ENCODE results near the gene SCYGR1.
A peak's percentile ranks its signal among the peaks of the same experiment; 100 is the strongest.
"Not testable (repeated sequence)": the region's sequence is repeated elsewhere in the genome, so short reads cannot be mapped to it uniquely, and the experiment has no call there.

The SCYGR1 gene

GRCh38 chr2:227368574-227368973 is 19.2 kb downstream of the SCYGR1 start:
- peak; percentile 77 for DNase-seq

DNA sequence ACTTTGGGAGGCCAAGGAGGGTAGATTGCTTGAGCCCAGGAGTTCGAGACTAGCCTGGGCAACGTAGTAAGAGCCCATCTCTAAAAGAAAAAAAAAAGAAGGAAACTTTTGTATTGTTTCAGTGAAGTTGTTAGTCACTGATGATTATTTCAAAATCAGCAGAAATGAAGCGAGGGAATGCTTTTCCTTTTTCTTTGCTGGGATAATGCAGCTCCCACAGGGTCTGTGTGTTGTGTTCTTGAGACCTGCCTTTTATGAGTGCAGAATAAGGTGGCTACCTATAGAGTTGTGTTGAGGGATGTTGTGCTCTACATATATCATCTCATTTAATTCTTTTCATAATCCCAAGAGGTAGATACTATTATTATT is 20.3 kb downstream of the SCYGR1 start:
- no peak for DNase-seq

DNA sequence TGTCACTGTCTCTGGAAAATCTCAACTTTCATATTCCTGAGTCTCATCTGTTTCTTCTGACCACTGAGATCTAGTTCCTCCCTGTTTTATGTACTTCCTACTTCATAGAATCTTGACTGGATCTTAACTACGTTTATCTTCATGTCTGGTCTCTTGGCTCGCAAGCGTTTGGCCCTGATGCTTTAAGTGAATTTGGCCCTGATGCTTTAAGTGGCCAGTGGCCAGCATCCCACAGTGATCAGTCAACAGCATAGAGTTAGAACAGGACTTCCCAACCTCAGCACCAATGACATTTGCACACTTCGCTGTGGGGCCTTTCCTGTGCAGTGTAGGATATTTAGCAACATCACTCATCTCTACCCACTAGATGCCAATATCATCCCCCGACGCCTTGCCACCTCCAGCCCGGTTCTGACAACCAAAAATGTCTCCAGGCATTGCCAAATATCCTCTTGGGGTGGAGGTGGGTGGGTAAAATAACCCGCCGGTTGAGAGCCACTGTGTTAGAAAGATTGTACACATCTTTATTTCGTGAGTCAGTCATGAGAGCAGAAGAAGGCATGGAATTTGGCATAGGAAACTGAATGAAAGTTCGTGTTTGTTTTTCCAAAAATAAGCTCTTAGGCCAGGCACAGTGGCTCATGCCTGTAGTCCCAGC is 20.9 kb downstream of the SCYGR1 start:
- peak; percentile 42 for DNase-seq

- DNase-seq, result no peak
Measured at GRCh38 chr2:227365833-227366232, 21.9 kb downstream of the SCYGR1 start.

GRCh38 chr2:227364585-227365263 is 23.0 kb downstream of the SCYGR1 start:
- DNase-seq, result not testable (repeated sequence)

- peak; percentile 41 for DNase-seq
Measured at GRCh38 chr2:227363756-227364155, 24.0 kb downstream of the SCYGR1 start.

GRCh38 chr2:227360351-227360750 is 27.4 kb downstream of the SCYGR1 start:
- DNase-seq, result no peak

DNA sequence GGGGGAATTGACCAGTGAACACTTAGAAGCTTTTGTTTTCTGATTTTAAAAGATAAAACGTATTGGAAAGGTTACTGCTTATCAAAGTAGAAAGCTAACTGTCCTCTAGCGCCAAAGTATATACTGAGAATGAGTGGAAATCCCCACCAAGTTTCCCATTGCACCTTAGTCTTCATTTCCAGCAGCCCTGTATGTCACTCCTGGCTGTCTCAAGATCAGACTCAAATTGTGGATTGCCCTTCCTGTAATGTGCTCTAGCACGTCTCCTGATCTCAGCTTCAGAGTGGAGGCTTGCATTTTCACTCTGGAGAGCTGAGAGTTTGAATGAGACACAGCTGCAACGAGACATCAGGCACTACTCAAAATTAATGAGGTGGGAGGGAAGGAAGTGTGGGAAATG is 36.1 kb downstream of the SCYGR1 start:
- no peak for DNase-seq

DNA sequence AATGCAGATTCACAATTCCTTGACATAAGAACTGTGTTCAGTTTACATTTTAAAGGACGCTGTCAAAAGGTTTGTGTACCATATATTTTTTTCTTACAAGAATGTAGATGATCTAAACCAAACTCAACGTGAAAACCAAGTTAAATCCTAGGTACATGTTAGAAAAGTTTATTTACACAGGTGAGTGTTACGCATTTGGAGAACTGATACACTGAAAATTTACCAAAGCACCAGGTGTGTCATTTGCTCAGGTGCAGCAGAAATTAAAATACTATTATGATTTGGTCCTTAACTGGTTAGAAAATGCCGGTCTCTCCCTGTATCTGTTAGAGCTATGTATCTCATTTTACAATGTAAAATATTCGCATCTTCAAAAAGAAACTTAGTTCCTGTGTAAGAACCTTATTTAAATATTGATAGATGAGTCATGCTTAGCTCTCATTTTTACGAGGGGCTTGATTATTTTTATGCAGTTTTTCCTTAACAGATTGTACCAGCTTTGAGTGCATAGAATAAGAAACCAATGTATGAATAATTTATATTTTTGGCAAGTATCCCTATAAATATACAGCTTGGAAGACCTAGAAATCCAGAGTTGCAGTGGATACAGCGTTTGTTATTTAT is 37.6 kb downstream of the SCYGR1 start:
- DNase-seq, result no peak

GRCh38 chr2:227348324-227348723 is 39.4 kb downstream of the SCYGR1 start:
- no peak for DNase-seq

- no peak for DNase-seq
Measured at GRCh38 chr2:227347117-227347516, 40.6 kb downstream of the SCYGR1 start.

- DNase-seq, result no peak
Measured at GRCh38 chr2:227344231-227344630, 43.5 kb downstream of the SCYGR1 start.

DNA sequence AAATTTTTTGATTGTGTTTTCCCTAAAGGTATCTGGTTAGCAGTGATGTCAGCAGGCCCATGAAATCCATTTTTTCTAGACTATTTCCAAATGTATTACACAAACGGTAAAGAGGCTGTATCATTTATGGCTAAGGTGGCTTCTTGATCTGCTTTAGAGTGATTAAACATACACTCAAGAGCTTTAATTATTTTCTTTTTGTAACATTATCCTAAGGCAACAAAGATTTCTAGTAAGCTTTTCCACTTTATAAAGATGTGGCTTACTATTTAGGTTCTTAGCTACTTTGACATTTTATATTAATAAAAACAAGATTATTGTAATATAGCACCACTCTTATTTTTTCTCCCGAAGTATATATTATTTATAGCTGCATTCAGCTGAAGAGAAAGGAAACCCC is 46.2 kb downstream of the SCYGR1 start:
- no peak for DNase-seq

GRCh38 chr2:227340106-227340505 is 47.6 kb downstream of the SCYGR1 start:
- DNase-seq, result no peak

DNA sequence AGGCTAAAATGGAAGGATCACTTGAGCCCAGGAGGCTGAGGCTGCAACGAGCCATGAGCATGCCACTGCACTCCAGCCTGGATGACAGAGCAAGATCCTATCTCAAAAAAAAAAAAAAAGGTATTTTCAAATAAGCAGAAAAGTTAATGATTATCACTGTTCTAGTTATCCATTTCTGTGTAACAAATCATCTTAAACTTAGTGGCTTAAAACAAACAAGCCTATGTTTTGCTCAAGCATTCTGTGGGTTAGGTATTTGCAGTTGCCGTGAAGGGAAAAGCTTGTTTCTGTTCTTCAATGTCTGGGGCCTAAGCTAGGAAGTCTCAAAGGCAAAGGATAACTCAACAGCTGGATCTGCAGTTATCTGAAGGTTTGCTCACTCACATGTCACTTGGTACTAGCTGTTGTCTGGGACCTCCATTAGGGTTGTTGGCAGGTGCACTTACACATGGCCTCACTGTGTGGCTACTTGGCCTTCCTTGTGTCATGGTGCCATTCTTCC is 48.6 kb downstream of the SCYGR1 start:
- no peak for DNase-seq

All from inflammatory macrophage treated with lipopolysaccharide for 4 hours (primary cell).